ENCODE results near the gene IL21. TPM values are rescaled to one million over a fixed set of nuclear protein-coding genes. Genes with fewer than 3 reads are reported as not detected.

Gene IL21
- total and polyA plus RNA-seq, 11 donors: not detected

DNA sequence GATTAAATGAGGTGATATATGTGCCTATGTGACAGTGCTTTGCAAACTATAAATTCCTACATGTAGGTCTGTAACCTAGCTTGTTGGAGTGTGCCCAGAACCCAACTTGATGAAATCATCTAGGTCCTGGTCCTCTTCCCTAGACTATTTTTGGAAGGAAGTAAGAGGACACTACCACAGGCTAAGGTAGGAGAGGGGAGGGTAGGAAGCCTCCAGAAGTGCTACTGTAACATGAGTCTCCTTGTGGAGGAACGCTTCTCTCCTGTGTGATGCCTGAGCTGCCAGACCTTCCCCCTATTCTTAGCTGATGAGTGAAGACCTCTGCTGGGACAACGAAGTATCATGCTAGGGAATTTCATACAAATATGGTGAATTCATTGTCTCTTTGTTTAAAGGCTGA is 41.8 kb upstream of the IL21 start:
- no peak for ATAC-seq

DNA sequence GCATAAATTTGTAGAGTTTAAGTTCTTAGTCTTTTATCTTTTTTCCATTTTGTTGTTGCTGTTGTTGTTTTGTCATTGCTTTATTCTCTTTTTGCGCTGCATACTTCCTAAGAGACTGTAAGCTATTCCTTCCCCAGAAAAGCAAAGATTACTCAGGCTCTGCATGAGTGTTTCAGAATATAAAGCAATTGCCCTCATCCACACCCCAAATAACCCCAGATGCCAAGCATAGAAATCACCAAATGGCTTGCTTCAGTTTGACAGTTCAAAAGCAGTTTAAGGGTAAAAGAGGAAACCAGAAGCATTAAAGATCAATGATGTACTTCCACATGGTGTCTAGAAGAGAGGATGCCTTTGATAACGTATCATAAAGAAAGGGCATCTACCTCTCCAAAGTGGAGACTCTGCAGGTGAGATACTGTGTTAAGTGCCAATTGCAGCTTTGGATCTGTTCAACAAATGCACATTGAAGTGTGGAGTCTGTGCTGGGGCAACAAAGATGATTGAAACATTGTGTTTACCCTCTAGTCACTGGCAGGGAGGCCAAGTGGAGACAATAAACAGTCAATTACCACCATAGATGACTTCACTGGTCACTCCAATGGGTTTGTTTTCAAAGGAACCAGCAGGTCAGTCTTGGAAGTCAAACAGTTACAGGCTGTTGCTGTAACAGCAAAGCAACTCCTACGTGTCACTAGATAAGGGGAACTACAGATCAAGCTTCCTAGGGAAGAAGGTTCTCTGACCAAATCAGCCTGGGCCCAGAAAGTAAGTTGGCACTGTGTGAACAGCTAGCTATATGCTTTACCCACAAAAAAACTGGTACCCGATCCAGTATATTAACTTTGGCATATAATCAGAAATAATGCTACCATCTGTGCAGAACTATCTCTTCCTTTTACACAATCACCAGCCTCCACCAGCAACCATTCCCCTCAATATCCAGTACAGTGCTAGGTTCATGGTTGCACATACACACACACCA is 40.6 kb upstream of the IL21 start:
- no peak overlapping the region for H3K4me3 ChIP-seq
- peaks cover 0 to 8% (median 0%) of the 10 kb centered on the region in 12 donors for H3K9me3 ChIP-seq
- ATAC-seq (no peak), DNase-seq (no peak)
- peaks cover 0 to 2% (median 0%) of the 10 kb centered on the region in 9 donors for H3K27me3 ChIP-seq
- H3K4me1 ChIP-seq: no peaks in the 10 kb centered on the region
- no peaks in the 10 kb centered on the region for H3K36me3 ChIP-seq
- TF ChIP-seq, protein P1, sequence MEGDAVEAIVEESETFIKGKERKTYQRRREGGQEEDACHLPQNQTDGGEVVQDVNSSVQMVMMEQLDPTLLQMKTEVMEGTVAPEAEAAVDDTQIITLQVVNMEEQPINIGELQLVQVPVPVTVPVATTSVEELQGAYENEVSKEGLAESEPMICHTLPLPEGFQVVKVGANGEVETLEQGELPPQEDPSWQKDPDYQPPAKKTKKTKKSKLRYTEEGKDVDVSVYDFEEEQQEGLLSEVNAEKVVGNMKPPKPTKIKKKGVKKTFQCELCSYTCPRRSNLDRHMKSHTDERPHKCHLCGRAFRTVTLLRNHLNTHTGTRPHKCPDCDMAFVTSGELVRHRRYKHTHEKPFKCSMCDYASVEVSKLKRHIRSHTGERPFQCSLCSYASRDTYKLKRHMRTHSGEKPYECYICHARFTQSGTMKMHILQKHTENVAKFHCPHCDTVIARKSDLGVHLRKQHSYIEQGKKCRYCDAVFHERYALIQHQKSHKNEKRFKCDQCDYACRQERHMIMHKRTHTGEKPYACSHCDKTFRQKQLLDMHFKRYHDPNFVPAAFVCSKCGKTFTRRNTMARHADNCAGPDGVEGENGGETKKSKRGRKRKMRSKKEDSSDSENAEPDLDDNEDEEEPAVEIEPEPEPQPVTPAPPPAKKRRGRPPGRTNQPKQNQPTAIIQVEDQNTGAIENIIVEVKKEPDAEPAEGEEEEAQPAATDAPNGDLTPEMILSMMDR (IDR thresholded peaks at IDR 0.05): no peak
- TF ChIP-seq POLR2A (IDR thresholded peaks at IDR 0.05): no peak
- intact Hi-C loops (cut with DNase I): no loop called here
- no peak overlapping the region for H3K27ac ChIP-seq
- 62 to 68% (median 66%) methylated on average over 4 of the region's 4 CpGs for WGBS, 4 donors

More for the DNA sequence above, 41.8 kb upstream of the IL21 start:
- no peaks in the 10 kb centered on the region for H3K9me3 ChIP-seq
- peaks cover 0 to 2% (median 0%) of the 10 kb centered on the region in 9 donors for H3K27me3 ChIP-seq
- intact Hi-C loops (cut with DNase I): no loop called here
- TF ChIP-seq POLR2A (IDR thresholded peaks at IDR 0.05): no peak
- TF ChIP-seq, protein P1 (IDR thresholded peaks at IDR 0.05): no peak
- no peaks in the 10 kb centered on the region for H3K4me1 ChIP-seq
- H3K4me3 ChIP-seq: no peak overlapping the region
- 54 to 65% (median 60%) methylated on average over 2 of the region's 2 CpGs for WGBS, 4 donors
- H3K27ac ChIP-seq: no peak overlapping the region
- no peak for DNase-seq
- H3K36me3 ChIP-seq: no peaks in the 10 kb centered on the region

DNA sequence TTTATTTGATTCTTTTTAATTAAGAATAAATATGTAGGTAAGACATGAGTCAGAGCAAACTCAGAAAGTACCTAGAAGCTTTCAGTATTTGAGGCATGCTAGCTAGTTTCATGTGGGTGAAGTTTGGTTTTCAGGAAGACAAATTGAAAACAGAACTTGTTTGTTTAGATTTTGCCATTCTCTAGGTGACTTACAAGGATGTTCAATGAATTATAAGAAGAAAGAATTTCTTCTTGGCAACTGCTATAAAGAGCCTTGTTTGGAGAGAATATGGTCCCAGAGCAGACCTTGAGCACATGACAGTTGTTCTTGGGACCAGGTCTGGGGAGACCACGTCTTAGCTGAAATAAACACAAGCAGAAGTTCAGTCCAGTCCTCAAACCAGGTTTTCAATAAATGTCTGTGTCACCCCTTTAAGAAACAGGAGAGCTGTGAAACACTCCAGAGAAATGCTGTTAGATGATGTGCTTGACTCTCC is 38.0 kb upstream of the IL21 start:
- intact Hi-C loops (cut with DNase I): no loop called here
- no peak for ATAC-seq

DNA sequence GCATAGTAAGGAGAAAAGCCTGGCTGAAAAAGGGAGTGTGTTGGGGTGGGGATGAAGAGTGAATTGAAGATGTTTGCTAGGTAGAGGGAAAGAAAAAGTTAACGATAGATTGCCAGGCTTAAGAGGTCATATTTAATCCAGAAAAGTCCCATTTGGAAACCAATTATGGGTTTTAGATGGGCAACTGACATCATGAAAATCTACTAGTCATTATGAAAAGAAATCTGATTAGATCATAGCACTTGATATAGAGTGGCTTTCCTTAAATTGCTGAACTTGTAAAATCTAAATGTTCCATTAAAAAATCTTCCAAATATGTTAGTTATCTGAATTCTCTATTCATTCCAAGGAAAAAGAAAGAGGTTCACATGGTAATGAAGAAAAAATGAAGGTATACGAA is 37.5 kb upstream of the IL21 start:
- WGBS, 4 donors: 88 to 95% (median 89%) methylated on average over 2 of the region's 2 CpGs
- TF ChIP-seq, protein P1 (IDR thresholded peaks at IDR 0.05): no peak
- no peak for TF ChIP-seq POLR2A (IDR thresholded peaks at IDR 0.05)
- DNase-seq (no peak), ATAC-seq (no peak)
- Histone ChIP-seq H3K4me1 (no peaks in the 10 kb centered on the region), H3K36me3 (no peaks in the 10 kb centered on the region), H3K27ac (no peak overlapping the region), H3K9me3 (peaks cover 0 to 8% (median 0%) of the 10 kb centered on the region in 12 donors), H3K27me3 (peaks cover 0 to 2% (median 0%) of the 10 kb centered on the region in 9 donors), H3K4me3 (no peak overlapping the region)
- intact Hi-C loops (cut with DNase I): no loop called here

More for the DNA sequence above, 38.0 kb upstream of the IL21 start:
- H3K4me1 ChIP-seq: no peaks in the 10 kb centered on the region
- H3K36me3 ChIP-seq: no peaks in the 10 kb centered on the region
- WGBS, 4 donors: 73 to 86% (median 80%) methylated on average over 1 of the region's 1 CpG
- H3K9me3 ChIP-seq: peaks cover 0 to 8% (median 0%) of the 10 kb centered on the region in 12 donors
- DNase-seq: no peak
- no peak overlapping the region for H3K4me3 ChIP-seq
- no peak overlapping the region for H3K27ac ChIP-seq
- TF ChIP-seq, protein P1 (IDR thresholded peaks at IDR 0.05): no peak
- no peak for TF ChIP-seq POLR2A (IDR thresholded peaks at IDR 0.05)
- peaks cover 0 to 2% (median 0%) of the 10 kb centered on the region in 9 donors for H3K27me3 ChIP-seq

All from heart left ventricle (tissue), 16 donors.